Subcutaneous abdominal adipose tissue (tissue), 5 donors: ENCODE measurements around the gene LRRC4.

ENCODE experiments used
- H3K27ac ChIP-seq: one replicate; pipeline ENCODE4 v1.7.0; 2013; ENCODE audit warnings: low read depth, mild to moderate bottlenecking, inconsistent platforms, low read length, moderate library complexity
- H3K27me3 ChIP-seq, 5 donors: one replicate each; pipeline ENCODE4 v1.7.0; 2013; ENCODE audit warnings: low read length in 5 of 5, inconsistent platforms in 1 of 5; ENCODE audit not compliant: control insufficient read depth in 5 of 5, insufficient read depth in 4 of 5
- H3K36me3 ChIP-seq, 5 donors: one replicate each; pipeline ENCODE4 v1.7.0; 2013; ENCODE audit warnings: low read length in 5 of 5; ENCODE audit not compliant: control insufficient read depth in 5 of 5, insufficient read depth in 5 of 5
- H3K4me1 ChIP-seq, 5 donors: one replicate each; pipeline ENCODE4 v1.7.0; 2013; ENCODE audit warnings: low read length in 5 of 5, mild to moderate bottlenecking in 3 of 5, moderate library complexity in 1 of 5; ENCODE audit not compliant: control insufficient read depth in 5 of 5, insufficient read depth in 5 of 5
- H3K4me3 ChIP-seq, 5 donors: one replicate each; pipeline ENCODE4 v1.7.0; 2013; ENCODE audit warnings: low read length in 5 of 5, low read depth in 1 of 5
- H3K9ac ChIP-seq, 5 donors: one replicate each; pipeline ENCODE4 v1.7.0; 2013; ENCODE audit warnings: low read length in 5 of 5, mild to moderate bottlenecking in 4 of 5, moderate library complexity in 3 of 5
- H3K9me3 ChIP-seq, 5 donors: one replicate each; pipeline ENCODE4 v1.7.0; 2013; ENCODE audit warnings: low read length in 5 of 5; ENCODE audit not compliant: control insufficient read depth in 5 of 5
- donor health status: healthy.
- donor health status: healthy.
- donor health status: healthy.
- donor health status: healthy.
- donor health status: healthy.

The LRRC4 gene

GRCh38 chr7:128010391-128011127, 20.7 kb downstream of the LRRC4 start:
- Histone ChIP-seq H3K9ac (no peak overlapping the region), H3K27me3 (no peaks in the 10 kb centered on the region), H3K4me1 (peaks cover 0 to 33% (median 24%) of the 10 kb centered on the region in 5 donors), H3K4me3 (no peak overlapping the region), H3K36me3 (peaks cover 0 to 23% (median 4%) of the 10 kb centered on the region in 5 donors), H3K9me3 (no peaks in the 10 kb centered on the region), H3K27ac (no peak overlapping the region)

DNA sequence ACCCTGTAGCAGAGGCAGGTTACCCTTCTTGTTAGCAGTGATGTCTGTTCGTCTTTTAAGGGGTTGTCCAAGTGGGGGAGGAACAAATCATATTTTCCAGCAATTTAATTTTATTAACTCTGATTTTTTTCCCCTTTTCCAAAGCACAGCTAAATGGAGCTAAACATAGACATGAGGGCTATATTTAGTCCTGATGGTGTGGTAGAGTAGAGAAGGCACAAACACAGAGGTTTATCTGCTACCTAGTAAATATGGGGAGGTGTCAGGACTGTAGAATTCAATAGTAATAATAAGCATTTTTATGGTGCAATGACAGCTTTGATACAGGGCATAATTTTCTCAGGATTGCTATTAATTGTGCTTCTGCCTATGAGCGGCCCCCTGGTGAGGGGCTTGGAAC, 22.5 kb downstream of the LRRC4 start:
- H3K36me3 ChIP-seq = peaks cover 0 to 13% (median 4%) of the 10 kb centered on the region in 5 donors
- no peak overlapping the region for H3K9ac ChIP-seq
- no peak overlapping the region for H3K4me3 ChIP-seq
- H3K9me3 ChIP-seq = no peaks in the 10 kb centered on the region
- H3K4me1 ChIP-seq = peaks cover 0 to 38% (median 33%) of the 10 kb centered on the region in 5 donors
- H3K27ac ChIP-seq = no peak overlapping the region
- no peaks in the 10 kb centered on the region for H3K27me3 ChIP-seq

- H3K27me3 ChIP-seq = no peaks in the 10 kb centered on the region
- no peak overlapping the region for H3K4me3 ChIP-seq
- H3K9ac ChIP-seq = no peak overlapping the region
- no peak overlapping the region for H3K27ac ChIP-seq
- H3K9me3 ChIP-seq = no peaks in the 10 kb centered on the region
- H3K4me1 ChIP-seq = peaks cover 0 to 44% (median 35%) of the 10 kb centered on the region in 5 donors
- peaks cover 0 to 13% (median 4%) of the 10 kb centered on the region in 5 donors for H3K36me3 ChIP-seq
These were observed 23.1 kb downstream of the LRRC4 start for GRCh38 chr7:128008141-128008540.

- Histone ChIP-seq H3K27me3 (no peaks in the 10 kb centered on the region), H3K9ac (no peak overlapping the region), H3K4me1 (peaks cover 0 to 45% (median 38%) of the 10 kb centered on the region in 5 donors), H3K4me3 (no peak overlapping the region), H3K27ac (no peak overlapping the region), H3K36me3 (peaks cover 0 to 10% (median 4%) of the 10 kb centered on the region in 5 donors), H3K9me3 (no peaks in the 10 kb centered on the region)
These were observed 23.9 kb downstream of the LRRC4 start for GRCh38 chr7:128007303-128007680.

- Histone ChIP-seq H3K36me3 (peaks cover 0 to 9% (median 4%) of the 10 kb centered on the region in 5 donors), H3K27ac (no peak overlapping the region), H3K4me1 (peaks cover 0 to 44% (median 37%) of the 10 kb centered on the region in 5 donors), H3K27me3 (no peaks in the 10 kb centered on the region), H3K9ac (no peak overlapping the region), H3K9me3 (no peaks in the 10 kb centered on the region), H3K4me3 (no peak overlapping the region)
These were observed 24.5 kb downstream of the LRRC4 start for GRCh38 chr7:128006550-128007302.

DNA sequence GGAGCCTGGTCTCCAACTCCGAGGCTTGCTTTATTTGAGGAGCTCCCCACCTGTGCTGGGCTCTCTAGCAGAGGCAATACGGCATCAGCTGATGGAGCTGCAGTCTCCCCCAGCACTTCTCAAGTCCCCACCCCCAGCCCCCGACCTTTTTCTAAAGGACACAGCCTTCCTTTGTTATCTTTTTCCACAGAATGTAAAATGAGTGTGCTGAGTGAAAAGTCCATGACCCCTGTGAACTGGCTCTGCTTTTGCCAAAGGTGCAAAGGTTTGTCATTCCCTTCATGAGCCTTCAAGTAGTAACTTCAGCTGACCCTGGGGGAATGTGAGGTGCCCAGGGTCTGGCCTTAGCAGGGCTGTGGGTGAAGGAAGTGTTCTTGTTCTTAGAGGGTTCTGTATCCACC, 25.5 kb downstream of the LRRC4 start:
- Histone ChIP-seq H3K9me3 (no peaks in the 10 kb centered on the region), H3K36me3 (peaks cover 0 to 9% (median 4%) of the 10 kb centered on the region in 5 donors), H3K9ac (no peak overlapping the region), H3K27me3 (no peaks in the 10 kb centered on the region), H3K4me3 (no peak overlapping the region), H3K4me1 (peaks cover 1 to 46% (median 39%) of the 10 kb centered on the region in 5 donors), H3K27ac (no peak overlapping the region)

- H3K9me3 ChIP-seq = no peaks in the 10 kb centered on the region
- H3K27ac ChIP-seq = no peak overlapping the region
- no peak overlapping the region for H3K9ac ChIP-seq
- H3K4me3 ChIP-seq = no peak overlapping the region
- H3K4me1 ChIP-seq = peaks cover 2 to 49% (median 38%) of the 10 kb centered on the region in 5 donors
- no peaks in the 10 kb centered on the region for H3K27me3 ChIP-seq
- peaks cover 0 to 9% (median 4%) of the 10 kb centered on the region in 5 donors for H3K36me3 ChIP-seq
These were observed 26.1 kb downstream of the LRRC4 start for GRCh38 chr7:128005117-128005516.

DNA sequence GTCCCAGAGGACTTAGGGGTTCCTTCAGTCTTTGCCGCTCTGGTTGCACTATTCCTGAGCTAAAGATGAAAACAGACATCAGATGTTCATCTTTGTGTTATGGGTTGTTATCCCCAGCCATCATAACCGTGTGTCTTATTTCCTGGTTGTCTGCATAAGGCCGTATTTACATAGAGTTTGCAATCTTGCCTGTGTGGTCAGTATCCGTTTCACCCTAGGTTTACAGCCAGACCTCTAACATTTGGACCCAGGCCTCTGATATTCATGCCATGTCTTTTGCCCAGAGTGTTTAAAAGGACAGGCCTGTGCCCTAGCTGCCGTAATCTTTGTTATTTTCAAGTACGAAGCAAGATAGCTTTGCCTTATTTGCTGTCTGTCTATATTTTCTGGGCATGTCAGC, 26.6 kb downstream of the LRRC4 start:
- Histone ChIP-seq H3K27ac (no peak overlapping the region), H3K27me3 (no peaks in the 10 kb centered on the region), H3K9ac (no peak overlapping the region), H3K4me1 (peaks cover 2 to 46% (median 36%) of the 10 kb centered on the region in 5 donors), H3K36me3 (peaks cover 0 to 9% (median 4%) of the 10 kb centered on the region in 5 donors), H3K4me3 (no peak overlapping the region), H3K9me3 (no peaks in the 10 kb centered on the region)

DNA sequence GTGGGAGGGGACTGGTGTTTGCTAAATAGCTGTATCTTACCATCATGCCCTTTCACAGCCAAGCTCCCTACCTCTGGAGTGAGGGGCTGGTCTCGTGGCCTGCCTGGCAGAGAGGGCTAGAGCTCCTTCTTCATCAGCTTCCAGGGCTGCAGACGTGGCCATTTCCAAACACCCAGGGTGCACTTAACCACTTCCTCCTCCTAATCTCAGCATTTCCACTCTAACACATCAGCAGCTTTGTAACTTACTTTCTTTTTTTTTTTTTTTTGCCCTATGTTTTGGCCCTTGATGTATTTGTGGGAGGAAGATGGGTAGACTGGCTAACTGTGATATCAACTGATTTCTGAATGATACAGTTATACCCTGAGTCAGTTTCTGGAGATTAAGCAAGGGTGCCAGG, 27.4 kb downstream of the LRRC4 start:
- peaks cover 2 to 50% (median 39%) of the 10 kb centered on the region in 5 donors for H3K4me1 ChIP-seq
- H3K4me3 ChIP-seq = no peak overlapping the region
- peaks cover 0 to 9% (median 4%) of the 10 kb centered on the region in 5 donors for H3K36me3 ChIP-seq
- H3K27me3 ChIP-seq = no peaks in the 10 kb centered on the region
- H3K27ac ChIP-seq = no peak overlapping the region
- no peak overlapping the region for H3K9ac ChIP-seq
- H3K9me3 ChIP-seq = no peaks in the 10 kb centered on the region

DNA sequence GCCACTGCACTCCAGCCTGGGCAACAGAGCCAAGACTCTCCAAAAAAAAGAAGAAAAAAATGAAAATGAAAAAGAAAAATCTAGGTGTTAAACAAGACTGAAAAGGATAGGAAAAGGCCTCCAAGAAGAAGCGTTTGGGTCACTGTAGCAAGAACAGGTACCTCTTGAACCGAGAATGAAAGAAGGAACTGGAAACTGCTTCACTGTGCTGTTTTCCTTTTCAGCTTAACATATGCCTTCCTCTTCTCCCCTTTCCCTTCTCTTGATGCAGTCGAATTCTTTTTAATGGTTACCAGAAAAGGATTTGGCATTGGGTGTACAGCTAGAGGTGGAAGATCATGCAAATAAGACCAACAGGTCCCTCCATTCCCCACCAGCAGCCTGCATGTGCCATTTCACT, 28.1 kb downstream of the LRRC4 start:
- Histone ChIP-seq H3K27me3 (no peaks in the 10 kb centered on the region), H3K27ac (no peak overlapping the region), H3K4me1 (peaks cover 2 to 51% (median 43%) of the 10 kb centered on the region in 5 donors), H3K4me3 (no peak overlapping the region), H3K9ac (no peak overlapping the region), H3K9me3 (no peaks in the 10 kb centered on the region), H3K36me3 (peaks cover 0 to 9% (median 4%) of the 10 kb centered on the region in 5 donors)
